Measurements from ENCODE around the gene ROR2.

DNA sequence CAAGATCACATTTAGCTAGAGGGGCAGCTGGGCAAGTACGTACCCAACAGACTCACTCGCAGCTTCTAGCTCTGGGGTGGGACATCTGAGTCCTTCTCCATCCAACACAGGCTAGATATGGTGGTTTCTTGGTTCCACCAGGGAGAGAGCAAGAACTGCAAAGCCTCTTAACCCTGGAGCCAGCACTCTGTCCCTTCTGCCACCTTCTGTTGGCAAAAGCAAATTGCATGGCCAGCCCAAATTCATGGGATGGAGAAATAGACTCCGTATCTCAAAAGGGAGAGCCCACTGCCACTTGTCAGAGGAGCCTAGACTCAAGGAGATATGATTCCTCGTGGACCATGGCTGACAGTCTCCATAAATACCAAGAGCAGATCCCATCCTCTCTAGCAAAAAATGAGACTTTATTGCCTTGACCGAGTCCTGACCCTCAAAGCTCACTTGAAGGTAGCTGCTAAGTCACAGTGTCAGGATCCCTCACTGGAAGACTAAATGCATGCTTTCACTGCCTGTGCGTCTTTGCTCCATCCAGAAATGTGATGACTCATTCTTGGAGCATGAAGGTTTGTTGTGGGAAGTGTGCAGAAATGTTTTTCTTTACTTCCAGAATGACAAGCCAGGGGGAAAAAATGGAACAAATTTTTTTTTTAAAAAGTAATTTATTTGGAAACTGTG, 28.8 kb upstream of the ROR2 start:
- TF ChIP-seq, protein P1, sequence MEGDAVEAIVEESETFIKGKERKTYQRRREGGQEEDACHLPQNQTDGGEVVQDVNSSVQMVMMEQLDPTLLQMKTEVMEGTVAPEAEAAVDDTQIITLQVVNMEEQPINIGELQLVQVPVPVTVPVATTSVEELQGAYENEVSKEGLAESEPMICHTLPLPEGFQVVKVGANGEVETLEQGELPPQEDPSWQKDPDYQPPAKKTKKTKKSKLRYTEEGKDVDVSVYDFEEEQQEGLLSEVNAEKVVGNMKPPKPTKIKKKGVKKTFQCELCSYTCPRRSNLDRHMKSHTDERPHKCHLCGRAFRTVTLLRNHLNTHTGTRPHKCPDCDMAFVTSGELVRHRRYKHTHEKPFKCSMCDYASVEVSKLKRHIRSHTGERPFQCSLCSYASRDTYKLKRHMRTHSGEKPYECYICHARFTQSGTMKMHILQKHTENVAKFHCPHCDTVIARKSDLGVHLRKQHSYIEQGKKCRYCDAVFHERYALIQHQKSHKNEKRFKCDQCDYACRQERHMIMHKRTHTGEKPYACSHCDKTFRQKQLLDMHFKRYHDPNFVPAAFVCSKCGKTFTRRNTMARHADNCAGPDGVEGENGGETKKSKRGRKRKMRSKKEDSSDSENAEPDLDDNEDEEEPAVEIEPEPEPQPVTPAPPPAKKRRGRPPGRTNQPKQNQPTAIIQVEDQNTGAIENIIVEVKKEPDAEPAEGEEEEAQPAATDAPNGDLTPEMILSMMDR (IDR thresholded peaks at IDR 0.05; ENCODE audit: insufficient read depth, low read length, poor library complexity, severe bottlenecking) = peak; percentile 16
- no peak for TF ChIP-seq EZH2phosphoT487 (conservative IDR thresholded peaks at IDR 0.05; ENCODE audit: low read length)
